Pons (tissue), 1 donor: Measurements from ENCODE around the gene EMX1.
A peak's percentile ranks its signal among the peaks of the same experiment; 100 is the strongest.

Source experiments
- DNase-seq: peaks from one replicate; pipeline ENCODE4 v3.0.0-alpha.2; 2016; ENCODE audit warnings: low spot score

The EMX1 gene

GRCh38 chr2:72959554-72959953 is 42.2 kb downstream of the EMX1 start:
- no peak for DNase-seq

- no peak for DNase-seq
Measured at GRCh38 chr2:72959995-72960981, 43.0 kb downstream of the EMX1 start.

GRCh38 chr2:72961036-72961720 is 43.9 kb downstream of the EMX1 start:
- DNase-seq: no peak

GRCh38 chr2:72961853-72962468 is 44.6 kb downstream of the EMX1 start:
- DNase-seq: no peak

- DNase-seq: no peak
Measured at GRCh38 chr2:72962911-72963310, 45.6 kb downstream of the EMX1 start.

- no peak for DNase-seq
Measured at GRCh38 chr2:72963423-72964145, 46.3 kb downstream of the EMX1 start.

GRCh38 chr2:72964146-72964525 is 46.8 kb downstream of the EMX1 start:
- no peak for DNase-seq

- DNase-seq: no peak
Measured at GRCh38 chr2:72965016-72965415, 47.7 kb downstream of the EMX1 start.

GRCh38 chr2:72965770-72966450 is 48.6 kb downstream of the EMX1 start:
- DNase-seq: no peak

GRCh38 chr2:72968286-72968685 is 51.0 kb downstream of the EMX1 start:
- DNase-seq: no peak

- no peak for DNase-seq
Measured at GRCh38 chr2:72969706-72970105, 52.4 kb downstream of the EMX1 start.

GRCh38 chr2:72971036-72971435 is 53.7 kb downstream of the EMX1 start:
- no peak for DNase-seq

- DNase-seq: no peak
Measured at GRCh38 chr2:72972352-72973136, 55.2 kb downstream of the EMX1 start.

GRCh38 chr2:72973137-72973535 is 55.8 kb downstream of the EMX1 start:
- no peak for DNase-seq

- DNase-seq: peak; percentile 34
Measured at GRCh38 chr2:72973566-72974435, 56.5 kb downstream of the EMX1 start.

GRCh38 chr2:72974436-72974754 is 57.1 kb downstream of the EMX1 start:
- DNase-seq: no peak

GRCh38 chr2:72975017-72975416 is 57.7 kb downstream of the EMX1 start:
- no peak for DNase-seq

GRCh38 chr2:72979896-72980295 is 62.6 kb downstream of the EMX1 start:
- DNase-seq: peak; percentile 82

GRCh38 chr2:72980535-72981217 is 63.4 kb downstream of the EMX1 start:
- no peak for DNase-seq
